OCI-M1 (cell line): ENCODE data around the gene ADD2.

Experiments
- DNase-seq: peaks from one replicate; lab custom pipeline; 2025; lab: John Stamatoyannopoulos, UW

ADD2 gene

DNA sequence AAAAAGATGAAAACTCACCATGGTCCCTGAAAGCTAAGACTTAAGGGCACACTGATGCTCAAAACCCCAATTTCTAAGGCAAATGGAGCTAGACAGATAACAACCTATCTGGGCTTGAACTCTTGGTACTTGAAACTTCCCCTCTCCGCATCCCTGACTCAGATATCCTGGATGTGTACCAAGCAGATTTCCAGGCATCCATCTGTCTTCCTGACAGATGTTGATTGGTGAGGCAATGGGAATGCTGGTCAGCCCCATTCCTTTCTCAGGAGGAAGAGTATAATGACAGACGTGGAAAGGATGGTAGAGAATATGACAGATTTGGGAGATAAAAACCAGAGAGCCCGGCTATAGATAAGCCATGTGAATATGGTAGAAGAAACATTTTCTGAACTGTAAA, 69.2 kb downstream of the ADD2 start:
- DNase-seq: no peak

DNA sequence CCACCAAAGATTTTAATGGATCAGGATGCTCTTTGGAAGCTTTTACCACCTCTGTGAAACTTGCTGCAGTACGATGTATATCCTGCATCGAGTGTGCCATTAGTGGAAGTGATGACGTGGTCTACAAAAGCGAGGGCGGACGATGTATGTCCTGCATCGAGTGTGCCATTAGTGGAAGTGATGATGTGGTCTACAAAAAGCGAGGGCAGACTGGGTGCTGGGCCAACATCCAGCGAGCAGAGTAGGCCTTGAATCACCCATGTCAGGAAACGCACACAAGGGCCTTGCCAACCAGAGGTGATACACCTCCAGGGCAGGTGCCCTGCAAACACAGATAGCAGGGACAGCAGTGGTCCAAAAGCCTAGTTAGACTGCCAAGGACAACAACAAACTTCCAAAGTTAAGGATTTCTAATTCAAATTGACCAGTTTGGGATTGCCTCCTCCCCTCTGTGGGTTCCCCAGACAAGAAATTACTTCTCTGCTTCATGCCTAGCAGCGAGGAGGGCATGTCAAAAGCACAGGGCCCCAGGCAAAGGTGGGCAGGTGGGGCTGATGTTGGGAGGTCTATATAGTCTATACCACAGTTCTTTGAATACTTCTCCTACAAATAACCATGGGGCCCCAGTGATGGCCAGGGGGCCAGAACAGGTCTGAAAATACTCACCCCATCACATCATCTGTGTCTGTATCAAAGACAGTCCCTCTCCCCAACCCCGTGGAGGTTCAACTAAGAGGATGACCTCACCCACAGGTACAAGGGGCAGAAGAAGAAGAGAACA, 70.2 kb downstream of the ADD2 start:
- no peak for DNase-seq

DNA sequence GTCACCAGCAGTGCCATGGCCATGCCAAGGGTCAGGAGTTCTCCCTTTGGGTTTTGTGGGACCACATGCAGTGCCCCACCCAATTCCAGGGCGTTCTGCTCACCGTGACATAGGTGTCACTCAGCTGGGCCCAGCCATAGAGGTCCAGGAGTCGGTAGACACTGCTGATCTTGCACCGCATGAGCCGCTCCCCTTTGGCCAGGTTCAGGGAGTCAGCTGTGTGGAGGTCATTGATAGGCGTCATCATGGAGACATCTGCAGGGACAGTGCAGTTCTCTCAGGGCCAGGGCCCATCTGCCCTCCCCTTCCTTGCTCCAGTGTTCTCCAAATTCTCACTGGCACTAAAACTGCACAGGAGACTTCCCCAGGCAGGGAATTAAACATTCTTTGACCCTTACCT, 71.9 kb downstream of the ADD2 start:
- DNase-seq: no peak

DNA sequence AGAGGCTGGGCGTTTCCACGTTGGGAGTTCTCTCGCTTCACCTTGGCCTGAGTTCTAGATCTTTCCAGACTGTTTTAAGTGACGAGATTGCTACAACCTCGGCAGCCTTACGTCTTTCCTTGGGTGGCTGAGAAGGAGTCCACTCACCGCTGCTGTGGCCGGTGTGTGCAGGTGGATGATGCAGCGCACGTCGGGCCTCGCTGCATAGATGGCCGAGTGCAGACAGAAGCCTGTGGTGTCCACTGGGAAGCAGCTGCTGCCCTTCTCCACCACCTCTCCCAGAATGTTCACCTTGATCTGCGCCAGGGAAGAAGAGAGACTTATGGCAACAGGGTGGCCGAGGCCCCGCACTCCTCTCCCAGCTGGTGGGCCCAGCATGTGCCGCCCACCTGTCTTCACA, 75.7 kb downstream of the ADD2 start:
- DNase-seq: no peak

DNA sequence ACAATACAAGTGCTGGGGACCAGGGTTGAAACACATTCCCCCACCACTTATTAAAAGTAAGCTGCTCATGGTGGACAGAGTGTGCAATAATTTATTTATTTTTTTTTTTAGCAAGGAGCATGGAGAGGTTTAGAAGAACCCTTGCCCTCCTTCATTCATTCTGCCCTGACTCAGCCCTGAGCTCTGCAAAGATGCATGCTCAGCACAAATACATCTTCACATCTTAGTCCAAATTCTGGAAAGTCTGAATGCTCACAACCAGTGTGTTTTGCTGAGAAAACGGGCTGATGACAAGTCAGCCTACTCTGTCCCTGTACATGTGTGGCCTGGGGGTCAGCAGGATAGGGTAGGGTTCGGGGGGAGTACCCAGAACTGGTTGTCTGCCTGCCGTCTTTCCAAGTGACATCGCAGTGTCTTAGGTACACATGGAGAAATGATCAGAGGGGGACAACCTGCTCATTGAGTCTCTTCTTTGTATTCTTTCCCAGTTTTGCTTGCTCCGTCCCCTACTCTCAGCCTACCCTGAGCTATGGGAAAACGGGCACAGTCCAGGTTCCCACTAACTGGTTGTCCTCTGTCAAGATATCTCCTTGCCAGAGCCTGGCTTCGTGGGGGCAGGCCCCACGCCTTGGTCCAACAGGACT, 76.4 kb downstream of the ADD2 start:
- no peak for DNase-seq

DNA sequence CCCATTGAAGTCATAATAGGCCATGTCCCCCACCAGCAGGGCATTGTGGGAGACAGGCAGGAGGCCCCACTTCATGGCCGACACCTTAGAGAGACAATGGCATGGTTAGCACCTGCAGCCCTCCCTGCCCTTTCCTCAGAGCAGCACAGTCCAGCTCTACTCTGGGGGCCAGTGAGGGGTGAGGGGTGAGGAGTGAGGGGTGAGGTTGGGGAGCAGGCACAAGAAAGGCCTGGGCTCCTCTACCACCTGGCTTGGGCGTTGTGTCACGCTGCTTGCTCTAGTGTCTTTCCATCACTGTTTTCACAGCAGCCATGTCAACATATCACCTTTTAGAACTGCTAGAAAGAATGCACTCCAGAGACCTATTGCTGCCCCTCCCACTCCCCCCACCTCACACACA, 77.2 kb downstream of the ADD2 start:
- no peak for DNase-seq

DNA sequence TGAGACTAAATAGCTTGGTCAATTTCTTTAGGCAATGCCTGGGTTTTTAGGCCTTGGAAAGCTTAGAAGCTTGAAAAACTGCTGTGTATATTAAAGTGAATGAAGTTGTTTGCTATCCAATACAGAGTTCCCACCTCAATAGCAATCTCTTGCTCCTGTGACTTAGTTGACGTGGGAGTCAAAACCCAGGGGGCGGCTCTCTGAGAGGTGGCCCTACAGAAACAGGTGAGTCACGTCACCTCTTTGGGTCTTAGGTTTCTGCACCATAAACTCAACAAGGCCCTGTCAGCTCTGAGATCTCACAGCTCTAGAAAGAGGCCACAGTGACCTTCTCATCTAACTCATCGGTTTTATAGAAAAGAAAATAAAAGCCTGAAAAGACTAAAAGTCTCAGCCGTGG, 79.6 kb downstream of the ADD2 start:
- no peak for DNase-seq

DNA sequence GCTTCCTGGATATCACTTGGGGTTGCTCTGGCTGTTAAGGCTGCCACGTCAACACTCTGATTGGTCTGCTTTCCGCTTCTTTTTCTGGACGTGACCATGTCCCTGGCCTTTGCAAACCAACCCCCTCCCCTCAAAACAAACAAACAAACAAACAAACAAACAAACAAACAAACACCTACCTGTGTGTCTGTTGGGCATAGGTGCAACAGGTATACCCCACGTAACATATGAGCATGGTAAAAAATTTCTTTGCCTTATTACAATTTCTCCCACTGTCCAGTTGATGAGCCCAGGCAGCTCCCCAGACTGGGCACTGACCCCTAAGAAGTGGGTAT, 80.6 kb downstream of the ADD2 start:
- no peak for DNase-seq

DNA sequence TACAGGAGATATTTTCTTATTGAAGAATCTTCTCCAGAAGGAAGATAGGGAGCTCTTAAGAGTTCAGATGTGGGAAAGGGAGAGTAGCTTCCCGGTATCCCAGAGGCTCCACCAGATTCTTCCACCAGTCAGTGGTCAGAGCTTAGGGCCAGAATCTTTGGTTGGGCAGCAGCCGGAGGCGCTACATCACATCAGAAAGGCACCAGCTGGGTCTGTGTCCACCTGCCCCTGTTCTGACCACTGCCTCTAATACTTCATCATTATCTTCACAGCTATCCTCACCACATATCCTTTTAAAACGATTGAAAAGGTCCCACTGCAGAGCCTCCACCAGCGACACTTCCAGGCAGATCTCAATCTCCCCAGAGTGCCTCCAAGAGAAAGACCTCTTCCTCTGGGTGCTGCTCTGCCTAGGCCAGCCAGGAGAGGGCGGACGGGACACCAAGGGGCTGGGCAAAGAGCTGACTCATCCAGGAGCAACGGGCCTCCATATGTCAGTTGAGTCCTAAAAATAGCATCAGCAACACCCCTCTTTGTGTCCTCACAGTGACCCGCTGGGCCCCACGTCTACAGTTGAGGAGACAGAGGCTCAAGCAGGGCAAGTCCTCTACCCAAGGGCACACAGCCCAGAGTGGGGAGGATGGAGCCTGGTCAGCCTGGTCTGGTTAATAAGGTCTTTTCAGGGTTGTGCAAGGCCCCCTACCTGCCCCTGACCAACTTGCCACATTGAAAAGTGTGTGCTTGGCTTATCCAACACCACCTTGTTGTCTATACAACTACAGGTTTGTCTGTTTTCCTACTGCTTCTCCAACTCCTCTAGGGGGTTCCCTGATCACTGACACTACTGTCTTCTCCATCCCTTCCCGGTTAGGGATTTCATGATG, 81.2 kb downstream of the ADD2 start:
- DNase-seq: peak; percentile 87

DNA sequence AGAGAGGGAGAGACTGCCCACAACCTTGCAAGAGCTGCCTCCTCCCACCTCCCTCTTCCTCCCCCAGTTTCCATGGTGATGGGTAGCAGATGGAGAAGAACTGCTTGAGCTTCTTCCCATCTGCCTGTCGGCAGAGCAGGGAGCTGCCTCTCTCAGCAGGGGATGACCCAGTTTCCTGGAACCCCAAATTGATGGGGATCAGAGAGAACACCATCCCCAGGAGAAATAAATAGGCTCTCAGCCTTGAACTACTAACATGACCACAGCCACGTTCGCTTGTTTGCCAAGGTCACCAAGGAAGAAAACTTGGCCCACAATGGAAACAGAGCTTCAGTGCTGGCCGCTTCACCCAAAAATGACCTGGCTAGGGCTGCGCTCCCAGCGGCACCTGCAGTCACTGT, 82.2 kb downstream of the ADD2 start:
- DNase-seq: no peak

DNA sequence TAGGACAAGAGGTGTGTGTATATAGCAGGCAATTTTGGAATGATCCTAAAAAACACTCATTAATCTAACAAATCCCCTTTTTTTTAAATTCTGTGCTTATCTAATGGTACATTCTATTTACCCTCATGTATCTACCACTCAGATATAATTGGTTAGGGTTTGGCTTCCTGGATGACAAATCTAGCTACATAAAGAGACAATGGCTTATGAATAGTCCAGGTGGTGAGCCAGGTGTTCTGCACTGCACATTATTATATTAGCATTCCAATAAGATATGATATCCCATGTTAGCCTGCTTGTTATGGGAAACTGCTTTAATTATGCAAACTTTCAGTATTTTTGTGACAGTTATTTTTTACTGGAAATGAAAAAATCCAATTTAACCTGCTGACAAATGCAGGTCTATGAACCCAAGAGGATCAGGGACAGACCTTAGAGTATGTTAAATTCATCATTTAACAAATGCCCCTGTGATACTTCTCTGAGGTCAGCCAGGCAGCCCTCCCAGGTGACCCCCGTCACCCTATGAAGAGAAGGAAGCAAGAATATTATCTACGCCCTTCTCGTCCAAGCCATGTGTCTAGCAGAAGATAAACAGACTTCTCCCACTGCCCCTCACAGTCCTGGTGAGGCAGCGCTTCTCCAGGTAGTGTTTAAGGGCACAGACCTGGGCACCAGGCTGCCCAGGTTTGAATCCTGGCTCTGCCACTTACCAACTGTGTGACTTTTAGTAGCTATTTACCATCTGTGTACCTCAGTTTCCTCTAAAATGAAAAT, 83.0 kb downstream of the ADD2 start:
- DNase-seq: no peak

DNA sequence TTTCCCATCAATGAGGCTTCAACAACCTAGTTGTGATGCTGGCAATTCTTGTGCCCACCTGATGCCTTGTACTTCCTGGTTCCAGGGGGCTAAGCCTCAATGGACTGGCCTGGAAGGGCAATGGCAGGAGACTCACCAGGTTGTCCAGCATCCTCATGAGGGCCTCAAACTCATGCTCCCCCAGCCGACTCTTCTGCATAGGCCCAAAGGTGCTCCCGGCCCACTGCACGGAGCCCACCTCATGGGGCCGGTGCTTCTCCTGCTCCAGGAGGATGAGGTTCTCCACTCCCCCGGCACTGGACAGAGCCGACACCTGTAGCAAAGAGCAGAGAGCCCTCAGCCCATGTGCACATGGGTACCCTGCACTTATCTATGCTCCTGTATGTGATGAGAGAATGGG, 84.5 kb downstream of the ADD2 start:
- DNase-seq: no peak

DNA sequence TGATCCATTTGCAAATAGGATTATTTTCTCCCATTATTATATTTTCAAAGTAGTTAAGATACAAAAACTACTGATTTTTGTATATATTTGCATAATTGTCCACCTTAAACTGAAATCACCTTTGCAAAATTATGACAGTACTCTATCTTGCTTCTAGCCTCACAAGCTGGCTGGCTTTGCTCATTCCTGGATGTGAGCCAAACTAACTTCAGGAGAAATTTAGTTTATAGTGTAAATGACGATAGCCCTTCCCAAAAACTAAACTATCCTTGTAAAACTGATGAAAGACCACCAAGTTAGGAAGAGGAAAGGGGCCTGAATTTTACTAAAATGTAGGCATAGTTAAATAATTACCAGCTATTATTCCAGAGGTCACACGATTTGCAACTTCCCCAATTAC, 87.3 kb downstream of the ADD2 start:
- no peak for DNase-seq

DNA sequence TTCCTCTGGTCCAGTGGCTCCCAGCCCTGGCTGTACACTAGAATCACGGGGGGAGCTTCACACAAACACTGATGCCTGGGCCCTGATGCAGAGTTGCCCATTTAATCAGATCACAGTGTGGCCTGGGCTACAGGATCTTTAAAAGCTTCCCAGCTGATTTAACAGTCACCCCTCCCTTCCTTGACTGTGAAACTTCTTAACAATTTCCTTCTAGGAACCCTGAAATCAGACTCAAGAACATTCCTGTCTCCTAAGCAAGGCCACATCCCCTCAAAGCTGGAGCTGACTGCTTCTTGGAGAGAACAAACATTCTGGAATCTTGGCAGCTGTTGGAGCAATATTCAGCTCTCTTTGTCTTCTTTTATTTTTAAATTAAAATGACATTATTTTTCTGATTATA, 88.7 kb downstream of the ADD2 start:
- DNase-seq: no peak

DNA sequence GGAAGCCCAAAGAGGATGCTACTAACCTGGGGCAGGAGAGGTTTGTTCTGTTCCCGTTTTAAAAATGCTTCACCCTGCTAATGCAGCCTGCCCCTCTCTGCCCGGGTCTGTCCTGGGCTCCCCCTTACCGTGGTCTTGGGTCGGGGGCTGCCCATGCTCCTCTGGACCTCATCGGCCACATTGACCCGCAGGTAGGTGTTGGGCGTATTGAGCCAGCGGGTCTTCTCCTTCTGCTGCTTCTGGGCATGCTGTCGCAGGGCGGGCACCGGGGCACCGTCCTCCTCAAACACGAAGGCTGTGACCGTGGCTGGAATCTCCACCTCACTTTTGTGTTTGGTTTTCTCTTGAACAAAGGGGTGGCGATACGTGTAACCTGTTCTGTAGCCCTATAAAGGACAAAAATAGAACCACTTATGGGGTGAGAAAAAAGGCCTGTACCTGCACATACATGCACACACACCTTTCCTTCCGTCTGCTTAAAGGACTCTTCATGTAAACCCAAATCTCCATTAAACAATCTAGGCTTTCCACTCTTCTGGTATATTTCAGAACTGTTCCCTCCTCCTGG, 89.3 kb downstream of the ADD2 start:
- no peak for DNase-seq

DNA sequence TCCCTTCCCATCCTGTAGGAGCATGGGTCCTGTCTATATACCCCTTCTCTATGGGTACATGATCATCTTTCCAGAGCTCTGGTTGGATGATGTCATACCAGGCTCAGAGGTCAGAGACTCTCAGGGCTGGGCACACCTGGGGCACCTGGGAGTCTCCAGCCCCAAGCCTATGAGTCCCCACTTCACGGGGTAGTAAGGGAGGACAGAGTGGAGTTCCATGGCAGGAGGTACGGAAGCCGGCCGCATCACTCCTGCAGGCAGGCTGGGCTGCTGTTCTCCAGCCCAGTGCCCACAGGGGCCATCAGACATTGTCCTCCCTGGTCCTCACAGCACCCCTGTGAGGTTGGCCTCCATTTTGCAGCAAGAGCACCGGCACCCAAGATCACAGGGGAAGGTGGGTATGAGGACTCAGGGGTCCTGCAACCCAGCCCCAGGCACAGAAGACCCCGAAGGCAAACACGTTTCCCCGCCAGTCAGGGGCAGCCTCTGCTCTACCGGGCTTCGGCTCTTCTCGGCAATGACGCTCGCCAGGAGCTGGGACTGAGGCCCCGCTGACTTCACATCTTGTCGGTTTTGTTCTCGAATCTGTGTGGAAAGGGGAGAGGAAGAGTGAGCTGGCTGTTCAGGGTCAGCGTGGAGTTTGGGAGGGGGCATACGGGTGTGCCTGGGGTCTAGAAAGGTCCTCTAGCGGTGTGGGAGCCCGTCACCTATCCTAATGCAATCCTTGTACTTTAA, 91.5 kb downstream of the ADD2 start:
- DNase-seq: no peak

DNA sequence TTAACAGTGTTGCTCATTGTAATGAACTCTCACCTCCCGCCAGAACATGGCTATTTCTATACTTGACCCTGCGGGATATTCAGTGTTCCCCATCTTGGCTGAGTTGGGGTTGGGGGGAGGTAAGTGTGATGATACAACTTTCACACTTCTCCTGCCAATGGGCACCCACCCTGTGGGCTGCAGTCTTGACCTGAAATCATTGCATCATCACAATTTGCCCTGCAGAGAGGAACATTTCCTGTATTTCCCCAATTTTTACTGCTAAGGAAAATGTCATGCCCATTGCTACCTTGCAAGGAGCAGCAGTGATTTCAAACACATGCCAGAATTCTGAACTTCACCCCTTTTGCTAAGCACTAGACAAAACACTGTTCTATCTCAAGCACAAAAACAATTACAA, 92.1 kb downstream of the ADD2 start:
- DNase-seq: no peak

DNA sequence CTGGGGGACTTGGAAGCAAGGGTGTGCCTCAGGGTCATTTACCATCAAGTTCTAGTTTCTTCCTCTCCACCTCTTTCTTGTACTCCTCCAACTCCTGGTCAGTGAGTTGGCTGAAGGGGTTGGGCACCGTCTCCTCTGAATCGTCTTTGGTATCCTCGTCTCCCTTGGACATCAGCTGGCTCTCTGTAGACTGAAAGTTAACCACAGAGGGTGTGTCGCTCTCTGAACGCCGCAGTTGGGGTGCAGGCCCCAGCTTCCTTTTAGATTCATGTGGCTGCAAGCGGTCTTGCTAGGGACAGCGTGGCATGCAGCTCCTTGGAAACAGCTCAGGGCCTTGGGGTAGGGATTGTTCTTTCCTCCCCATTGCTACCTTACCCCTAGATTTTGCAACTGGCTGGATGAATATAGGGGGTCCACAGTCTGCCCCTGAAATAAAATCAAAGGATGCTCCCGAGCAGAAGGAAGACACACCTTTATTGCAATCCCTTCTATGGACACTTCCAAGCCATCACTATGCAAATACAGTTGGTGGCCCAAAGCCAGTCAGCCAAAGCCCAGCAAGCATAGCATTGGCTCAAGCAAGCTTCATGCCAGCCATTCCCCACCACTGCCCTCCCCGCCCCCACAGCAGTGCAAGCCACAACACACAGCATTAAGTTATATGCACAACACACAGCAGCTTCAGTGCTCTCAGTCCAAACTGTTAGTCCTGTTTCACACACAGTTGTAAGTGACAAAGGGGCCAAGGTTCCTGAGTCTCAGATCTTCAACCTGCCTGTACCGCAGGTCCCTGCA, 93.2 kb downstream of the ADD2 start:
- DNase-seq: no peak

DNA sequence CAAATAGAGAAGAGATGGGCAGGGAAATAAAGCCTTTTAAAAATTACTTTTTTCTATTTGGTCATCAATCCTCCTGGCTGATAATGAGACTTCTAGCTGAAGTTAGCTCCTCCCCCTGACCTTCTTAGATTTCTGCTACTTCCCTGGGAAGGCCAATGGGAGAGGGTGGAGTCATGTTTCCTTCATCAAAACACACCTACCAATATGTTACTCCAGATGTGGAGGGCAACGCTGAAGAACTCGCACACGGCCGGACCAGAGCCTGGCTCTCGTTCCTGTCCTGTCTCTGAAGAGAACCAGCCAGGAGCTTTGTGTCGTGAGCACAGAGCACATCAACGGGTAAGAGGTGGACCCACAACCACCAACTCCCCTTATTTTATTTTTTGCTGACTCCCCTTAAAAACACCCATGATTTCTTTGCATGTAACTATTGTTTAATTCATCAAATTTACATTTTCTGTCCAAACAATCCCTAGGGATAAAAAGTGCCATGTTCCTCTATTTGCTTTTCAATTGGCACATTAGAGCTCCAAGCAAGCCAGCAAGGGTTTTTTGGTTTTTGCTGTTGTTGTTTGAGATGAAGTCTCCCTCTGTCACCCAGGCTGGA, 94.9 kb downstream of the ADD2 start:
- no peak for DNase-seq

DNA sequence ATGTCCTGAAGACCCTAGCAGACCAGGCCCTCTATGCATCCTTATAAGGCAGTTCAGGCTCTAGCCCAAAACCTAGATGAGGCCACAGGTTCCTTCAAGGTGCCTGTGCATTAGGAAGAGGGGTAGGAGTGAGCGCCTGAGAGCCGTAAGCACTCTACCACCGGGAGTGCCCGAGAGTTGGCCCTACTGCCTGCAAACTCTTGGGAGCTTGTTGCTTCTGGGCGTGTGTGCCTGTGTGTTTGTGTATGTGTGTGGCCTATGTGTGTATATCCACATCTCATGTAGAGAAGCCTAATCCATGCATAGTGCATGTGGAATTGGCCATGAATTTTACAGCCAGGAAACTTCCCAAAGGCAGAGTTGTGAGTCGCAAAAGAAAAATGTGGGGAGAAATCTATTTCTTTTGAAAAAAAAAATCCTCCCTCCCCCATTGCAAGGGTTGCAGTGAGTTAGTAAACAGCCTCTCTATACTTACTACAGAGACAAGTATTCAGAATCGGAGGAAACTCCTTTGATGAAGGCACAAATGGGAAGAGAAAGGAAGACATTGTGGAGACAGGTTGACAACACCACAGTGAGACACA, 96.8 kb downstream of the ADD2 start:
- no peak for DNase-seq
